Hematopoietic multipotent progenitor cell treated with erythropoietin and hydrocortisone succinate and interleukin-3 and kit ligand, for 8 days (in vitro differentiated cells): ENCODE measurements around the gene RNF38.

Source experiments
- DNase-seq: peaks from one replicate; pipeline ENCODE4 v3.0.0-alpha.2; 2015

Gene RNF38

GRCh38 chr9:36289836-36290435 lies 110.1 kb downstream of the RNF38 start:
- no peak for DNase-seq

GRCh38 chr9:36288070-36288469 lies 112.0 kb downstream of the RNF38 start:
- DNase-seq, result no peak
